Measurements from ENCODE around the gene SEC24B.
"Not testable (repeated sequence)": the region's sequence is repeated elsewhere in the genome, so short reads cannot be mapped to it uniquely, and the experiment has no call there.

The SEC24B gene

GRCh38 chr4:109574931-109575804 is 141.6 kb downstream of the SEC24B start:
- DNase-seq: no peak

GRCh38 chr4:109576462-109576861 is 142.8 kb downstream of the SEC24B start:
- no peak for DNase-seq

GRCh38 chr4:109578846-109579245 is 145.2 kb downstream of the SEC24B start:
- DNase-seq: no peak

GRCh38 chr4:109579997-109580396 is 146.4 kb downstream of the SEC24B start:
- not testable (repeated sequence) for DNase-seq

GRCh38 chr4:109588176-109588575 is 154.6 kb downstream of the SEC24B start:
- DNase-seq: no peak

- DNase-seq: no peak
Observed at GRCh38 chr4:109589119-109589518, 155.5 kb downstream of the SEC24B start.

GRCh38 chr4:109589605-109590004 is 156.0 kb downstream of the SEC24B start:
- no peak for DNase-seq

Measured in nucleus accumbens (tissue), 56 donors.